ENCODE data around the gene FGF18. TPM values are rescaled to one million over a fixed set of nuclear protein-coding genes. Genes with fewer than 3 reads are reported as not detected.
"Not testable (repeated sequence)": the region's sequence is repeated elsewhere in the genome, so short reads cannot be mapped to it uniquely, and the experiment has no call there.

The FGF18 gene, protein sequence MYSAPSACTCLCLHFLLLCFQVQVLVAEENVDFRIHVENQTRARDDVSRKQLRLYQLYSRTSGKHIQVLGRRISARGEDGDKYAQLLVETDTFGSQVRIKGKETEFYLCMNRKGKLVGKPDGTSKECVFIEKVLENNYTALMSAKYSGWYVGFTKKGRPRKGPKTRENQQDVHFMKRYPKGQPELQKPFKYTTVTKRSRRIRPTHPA
- 0.06 TPM in 1 of 2 replicates, not detected in the other for total RNA-seq (2014; rRNA removed; shearing (Covaris generic))
- not detected in 2 replicates for polyA plus RNA-seq (2015; cell fraction: cytosol; rRNA removed)
- polyA plus RNA-seq (2015; cell fraction: nucleus; rRNA removed): 0.11 TPM in 1 of 2 replicates, not detected in the other

DNA sequence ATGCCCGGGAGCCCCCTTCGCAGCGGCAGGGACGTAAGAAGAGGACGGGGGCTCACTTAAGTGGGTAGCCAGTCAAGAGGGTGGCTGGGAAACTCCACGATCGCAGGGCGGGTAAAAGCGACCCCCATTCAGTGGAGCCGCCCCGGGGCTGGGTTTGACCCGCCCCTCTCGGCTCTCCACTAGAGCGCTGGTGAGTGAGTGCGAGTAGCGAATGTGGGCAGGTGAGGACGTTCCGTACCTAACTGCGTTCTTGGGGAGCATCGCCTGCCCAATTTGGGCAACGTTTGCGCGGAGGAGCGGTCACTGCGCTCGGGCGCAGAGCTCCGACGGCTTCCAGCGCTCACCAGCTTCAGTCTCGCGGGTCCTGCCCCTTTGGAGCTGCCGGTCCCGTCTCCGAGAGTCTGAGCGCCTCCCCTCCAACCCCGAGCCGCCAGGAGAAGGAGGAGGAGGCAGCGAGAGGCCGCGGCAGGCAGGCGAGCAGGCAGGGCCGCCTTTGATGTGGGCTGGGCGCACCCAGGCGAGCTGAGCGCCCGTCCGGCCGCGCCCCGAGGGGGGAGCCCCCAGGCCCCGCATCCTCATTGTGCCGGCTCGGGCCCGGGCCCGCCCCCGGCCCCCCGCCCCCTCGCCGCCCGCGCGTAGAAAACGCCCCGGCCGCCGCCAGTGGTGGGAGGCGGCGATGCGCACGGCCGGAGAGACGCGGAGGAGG, at the start of gene FGF18:
FGF18 (plus strand) TSS at position 666 of the 706 bp plus-strand sequence. CDS start 553 bp downstream, outside the sequence.
- peak; percentile 61 for DNase-seq (ENCODE audit: low read depth)

DNA sequence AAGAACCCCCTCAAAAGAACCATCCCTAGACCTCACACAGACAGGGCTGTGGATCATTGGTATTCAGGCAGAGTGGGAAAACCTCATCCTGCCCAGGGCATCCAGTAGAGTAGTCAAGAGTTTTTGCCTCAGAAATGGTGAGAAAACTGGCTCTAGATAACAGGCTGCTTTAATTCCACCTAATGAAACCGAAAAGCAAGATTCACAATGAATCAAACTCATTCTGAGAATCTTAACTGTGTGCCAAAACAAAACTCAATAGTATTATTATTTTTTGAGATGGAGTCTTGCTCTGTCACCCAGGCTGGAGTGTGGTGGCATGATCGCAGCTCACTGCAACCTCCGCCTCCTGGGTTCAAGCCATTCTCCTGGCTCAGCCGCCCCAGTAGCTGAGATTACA, 49.5 kb upstream of the FGF18 start:
- no peak for DNase-seq (ENCODE audit: low read depth)

DNA sequence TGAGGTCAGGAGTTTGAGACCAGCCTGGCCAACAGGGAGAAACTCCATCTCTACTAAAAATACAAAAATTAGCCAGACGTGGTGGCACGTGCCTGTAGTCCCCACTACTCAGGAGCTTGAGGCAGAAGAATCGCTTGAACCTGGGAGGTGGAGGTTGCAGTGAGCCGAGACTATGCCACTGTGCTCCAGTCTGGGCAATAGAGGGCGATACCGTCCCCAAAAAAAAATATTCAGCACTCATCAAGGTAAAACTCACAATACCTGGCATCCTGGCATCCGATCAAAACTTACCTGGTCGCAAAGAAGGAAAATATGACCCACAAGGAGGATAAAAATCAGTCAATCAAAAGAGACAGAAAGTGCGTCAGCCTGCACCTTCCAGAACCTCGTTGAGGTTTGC, 48.6 kb upstream of the FGF18 start:
- not testable (repeated sequence) for DNase-seq (ENCODE audit: low read depth)

DNA sequence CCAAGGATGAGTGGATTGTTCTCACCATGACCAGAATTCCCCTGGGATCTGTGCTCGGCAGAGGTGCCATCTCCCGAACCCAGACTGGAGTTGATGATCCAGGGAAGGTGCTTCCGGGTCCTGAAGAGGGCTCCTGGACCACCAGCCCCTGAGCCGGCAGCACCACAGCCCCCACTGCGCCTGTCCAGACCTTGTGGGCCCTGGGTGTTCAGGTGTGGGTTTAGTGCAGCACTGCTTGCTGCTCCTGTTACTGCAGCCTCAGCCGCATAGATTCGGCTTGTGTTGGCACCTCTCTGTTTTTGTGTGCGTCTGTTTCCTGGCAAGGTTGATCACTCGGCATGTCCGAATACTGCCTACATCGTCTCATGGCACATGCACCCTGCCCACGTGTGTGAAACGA, 48.1 kb upstream of the FGF18 start:
- no peak for DNase-seq (ENCODE audit: low read depth)

DNA sequence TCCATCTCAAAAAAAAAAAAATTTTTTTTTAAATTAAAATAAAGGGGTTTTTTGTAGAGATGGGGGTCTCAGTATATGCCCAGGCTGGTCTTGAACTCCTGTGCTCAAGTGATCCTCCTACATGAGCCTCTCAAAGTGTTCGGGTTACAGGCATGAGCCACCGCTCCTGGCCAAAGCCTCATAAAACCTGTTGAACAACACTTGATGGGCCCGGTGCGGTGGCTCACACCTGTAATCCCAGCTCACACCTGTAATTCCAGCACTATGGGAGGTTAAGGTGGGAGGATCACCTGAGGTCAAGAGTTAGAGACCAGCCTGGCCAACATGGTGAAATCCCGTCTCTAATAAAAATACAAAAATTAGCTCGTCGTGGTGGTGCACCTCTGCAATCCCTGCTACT, 39.5 kb upstream of the FGF18 start:
- DNase-seq (ENCODE audit: low read depth): no peak

DNA sequence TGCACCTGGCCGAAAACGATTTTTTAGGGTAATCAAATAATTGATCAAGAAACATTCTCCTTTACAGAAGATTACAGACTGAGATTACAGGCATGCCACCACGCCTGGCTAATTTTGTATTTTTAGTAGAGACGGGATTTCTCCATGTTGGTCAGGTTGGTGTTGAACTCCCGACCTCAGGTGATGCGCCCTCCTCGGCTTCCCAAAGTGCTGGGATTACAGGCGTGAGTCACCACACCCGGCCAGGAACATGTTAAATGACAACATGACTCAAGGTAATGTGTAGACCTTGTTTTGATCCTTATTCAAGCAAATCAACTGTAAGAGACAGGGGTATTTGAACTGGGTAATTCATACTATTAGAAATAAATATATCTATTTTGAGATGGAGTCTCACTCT, 35.0 kb upstream of the FGF18 start:
- DNase-seq (ENCODE audit: low read depth): not testable (repeated sequence)

DNA sequence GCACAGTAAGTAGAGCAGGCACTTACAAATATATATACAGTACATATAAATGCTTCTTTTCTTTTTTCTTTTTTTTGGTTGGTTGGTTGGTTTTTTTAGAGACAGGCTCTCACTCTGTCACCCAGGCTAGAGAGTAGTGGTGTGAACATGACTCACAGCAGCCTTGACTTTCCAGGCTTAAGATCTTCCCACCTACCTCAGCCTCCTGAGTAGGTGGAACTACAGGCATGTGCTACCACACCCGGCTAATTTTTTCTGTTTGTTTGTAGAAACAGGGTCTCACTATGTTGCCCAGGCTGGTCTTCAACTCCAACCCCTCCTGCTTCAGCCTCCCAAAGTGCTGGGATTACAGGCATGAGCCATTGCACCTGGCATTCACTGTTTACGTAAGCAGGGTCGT, 34.4 kb upstream of the FGF18 start:
- peak; percentile 55 for DNase-seq (ENCODE audit: low read depth)

DNA sequence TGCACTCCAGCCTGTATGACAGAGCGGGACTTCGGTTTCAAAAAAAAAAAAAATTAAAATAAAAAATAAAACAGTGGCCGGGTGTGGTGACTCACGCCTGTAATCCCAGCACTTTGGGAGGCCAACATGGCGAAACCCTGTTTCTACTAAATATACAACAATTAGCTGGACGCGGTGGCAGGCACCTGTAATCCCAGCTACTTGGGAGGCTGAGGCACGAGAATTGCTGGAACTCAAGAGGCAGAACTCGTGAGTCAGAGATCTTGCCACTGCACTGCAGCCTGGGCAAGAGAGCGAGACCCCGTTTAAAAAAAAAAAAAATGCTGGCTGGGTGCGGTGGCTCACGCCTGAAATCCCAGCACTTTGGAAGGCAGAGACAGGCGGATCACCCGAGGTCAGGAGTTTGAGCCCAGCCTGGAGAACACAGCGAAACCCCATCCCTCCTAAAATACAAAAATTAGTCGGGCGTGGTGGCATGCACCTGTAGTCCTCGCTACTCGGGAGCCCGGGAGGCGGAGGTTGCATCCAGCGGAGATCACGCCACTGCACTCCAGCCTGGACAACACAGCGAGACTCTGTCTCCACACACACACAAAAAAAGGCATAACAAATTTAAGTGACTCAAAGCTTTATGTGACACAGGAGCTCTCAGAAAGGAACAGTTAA, 33.3 kb upstream of the FGF18 start:
- no peak for DNase-seq (ENCODE audit: low read depth)

DNA sequence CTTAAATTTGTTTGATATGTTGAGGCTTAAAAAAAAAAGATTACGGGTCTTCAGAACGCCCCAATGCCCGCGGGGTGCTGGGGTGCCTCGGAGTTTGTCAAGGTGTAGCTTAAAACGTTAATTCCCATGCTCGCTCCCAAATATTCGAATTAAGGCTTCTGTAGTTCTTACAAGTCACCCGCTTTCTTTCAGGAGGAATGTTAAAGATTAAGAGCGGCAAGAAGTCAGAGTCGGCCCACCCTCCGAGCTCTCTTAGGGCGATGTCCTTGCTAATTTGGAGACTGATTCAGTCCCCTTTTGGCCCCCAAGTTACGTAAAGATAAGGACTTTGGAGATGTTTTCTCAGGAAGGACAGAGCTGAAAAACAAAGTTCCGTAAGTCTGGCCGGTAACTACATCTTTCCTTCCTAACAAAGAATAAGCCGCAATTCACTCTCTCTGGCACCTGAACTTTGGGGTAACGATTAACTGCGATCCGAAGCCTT, 32.5 kb upstream of the FGF18 start:
- no peak for DNase-seq (ENCODE audit: low read depth)

DNA sequence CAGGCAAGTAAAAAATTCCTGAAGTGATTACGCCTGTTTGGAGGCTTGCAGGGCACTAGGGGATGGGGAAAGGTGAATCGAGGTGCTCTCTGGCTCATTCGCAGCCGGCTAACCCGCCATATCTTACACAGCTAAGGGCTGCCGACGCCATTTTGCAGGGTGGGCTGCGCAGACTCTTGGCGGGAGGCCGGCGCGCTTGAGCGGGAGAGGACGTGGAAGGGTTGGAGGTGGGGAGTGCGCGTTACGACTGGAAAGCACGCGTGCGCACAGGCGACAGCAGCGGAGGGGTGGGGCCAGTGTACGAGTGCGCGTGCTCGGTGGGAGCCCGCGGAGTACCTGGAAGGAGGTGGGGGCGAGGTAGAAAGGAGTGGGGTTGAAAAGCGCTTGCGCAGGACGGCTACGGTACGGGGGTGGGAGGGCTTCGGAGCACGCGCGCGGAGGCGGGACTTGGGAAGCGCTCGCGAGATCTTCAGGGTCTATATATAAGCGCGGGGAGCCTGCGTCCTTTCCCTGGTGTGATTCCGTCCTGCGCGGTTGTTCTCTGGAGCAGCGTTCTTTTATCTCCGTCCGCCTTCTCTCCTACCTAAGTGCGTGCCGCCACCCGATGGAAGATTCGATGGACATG, 32.0 kb upstream of the FGF18 start, which contains the start of gene NPM1:
NPM1 (plus strand) TSS at position 505 of the 625 bp plus-strand sequence; CDS start at position 605, 100 bp downstream.
- DNase-seq (ENCODE audit: low read depth): peak; percentile 97

DNA sequence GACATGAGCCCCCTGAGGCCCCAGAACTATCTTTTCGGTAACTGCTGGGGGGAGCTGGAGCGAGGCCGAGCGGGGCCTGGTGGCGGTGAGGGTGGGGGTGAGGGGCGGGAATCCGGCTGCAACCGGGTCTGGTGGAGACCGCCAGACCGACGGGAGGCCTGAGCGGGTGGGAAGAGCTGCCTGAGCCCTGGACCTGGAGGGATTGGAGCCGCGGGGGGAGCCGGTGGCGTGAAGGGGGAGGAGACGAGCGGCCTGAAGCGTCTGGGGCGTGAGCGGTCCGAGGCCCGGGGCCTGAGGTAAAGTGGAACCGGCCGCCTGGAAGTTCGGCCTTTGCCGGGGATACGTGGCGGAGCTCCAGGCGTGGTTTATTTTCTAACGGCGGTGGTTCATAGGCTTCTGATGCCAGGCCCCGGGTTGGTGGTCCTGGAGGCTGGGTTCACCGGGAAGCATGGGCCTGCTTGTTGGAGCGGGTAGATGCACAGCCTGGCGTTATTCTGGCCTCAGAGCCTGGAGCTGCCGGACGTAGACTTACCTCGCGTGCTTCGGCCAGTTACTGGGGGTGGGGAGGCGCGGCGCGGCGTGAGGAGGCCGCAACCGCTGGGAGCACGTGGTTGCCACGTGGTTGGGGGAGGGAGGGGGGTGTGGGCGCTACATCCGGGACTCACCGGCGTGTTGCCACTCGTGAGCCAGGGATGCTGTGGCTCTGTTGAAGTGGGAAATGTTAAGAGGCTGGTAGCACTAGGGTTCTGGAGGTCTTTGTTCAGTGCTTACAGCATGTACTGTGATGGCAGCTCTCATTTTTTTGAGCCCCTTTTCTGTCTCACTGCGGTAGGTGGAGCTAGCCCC, 31.3 kb upstream of the FGF18 start:
- peak; percentile 70 for DNase-seq (ENCODE audit: low read depth)

DNA sequence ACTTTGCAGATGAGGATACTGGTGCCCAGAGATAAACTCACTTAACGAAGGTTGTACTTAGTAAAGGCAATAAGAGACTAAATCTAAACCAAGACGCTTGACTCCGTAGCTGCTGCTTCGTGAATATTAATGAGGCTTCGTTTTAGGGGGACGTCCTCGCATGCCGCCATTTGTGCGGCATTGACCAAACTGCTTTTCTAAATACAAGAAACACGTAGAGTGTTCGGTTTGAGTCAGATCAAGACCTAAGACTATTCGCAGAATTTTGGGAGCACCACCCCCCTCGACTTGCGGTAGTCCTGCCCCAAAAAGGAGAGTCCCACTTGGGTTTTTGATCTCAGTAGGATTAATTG, 30.7 kb upstream of the FGF18 start:
- peak; percentile 38 for DNase-seq (ENCODE audit: low read depth)

DNA sequence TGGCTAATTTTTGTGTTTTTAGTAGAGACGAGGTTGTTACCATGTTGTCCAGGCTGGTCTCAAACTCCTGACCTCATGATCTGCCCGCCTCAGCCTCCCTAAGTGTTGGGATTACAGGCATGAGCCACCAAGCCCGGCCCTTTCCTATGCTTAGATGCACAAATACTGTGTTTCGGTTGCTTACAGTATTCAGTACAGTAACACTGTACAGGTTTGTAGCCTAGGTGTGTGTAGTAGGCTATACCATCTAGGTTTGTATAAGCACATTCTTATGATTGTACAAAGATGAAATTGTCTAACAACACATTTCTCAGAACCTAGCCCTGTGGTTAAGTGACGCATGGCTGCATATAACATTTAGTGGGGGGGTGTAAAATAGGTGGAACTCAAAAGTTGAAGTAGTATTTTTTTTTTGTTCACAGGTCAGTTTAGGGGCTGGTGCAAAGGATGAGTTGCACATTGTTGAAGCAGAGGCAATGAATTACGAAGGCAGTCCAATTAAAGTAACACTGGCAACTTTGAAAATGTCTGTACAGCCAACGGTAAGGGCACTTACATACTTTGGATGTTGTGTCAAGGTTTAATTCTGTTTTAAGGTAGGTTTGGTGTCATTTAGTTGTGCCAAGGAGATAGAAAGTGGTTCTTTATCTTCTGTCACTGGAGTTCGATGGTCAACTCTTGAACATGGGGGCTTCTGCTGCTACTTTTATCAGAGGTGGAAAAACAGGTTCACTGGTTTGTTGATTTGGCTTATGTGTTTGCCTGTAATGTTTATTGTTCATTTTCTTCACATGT, 28.4 kb upstream of the FGF18 start:
- no peak for DNase-seq (ENCODE audit: low read depth)

DNA sequence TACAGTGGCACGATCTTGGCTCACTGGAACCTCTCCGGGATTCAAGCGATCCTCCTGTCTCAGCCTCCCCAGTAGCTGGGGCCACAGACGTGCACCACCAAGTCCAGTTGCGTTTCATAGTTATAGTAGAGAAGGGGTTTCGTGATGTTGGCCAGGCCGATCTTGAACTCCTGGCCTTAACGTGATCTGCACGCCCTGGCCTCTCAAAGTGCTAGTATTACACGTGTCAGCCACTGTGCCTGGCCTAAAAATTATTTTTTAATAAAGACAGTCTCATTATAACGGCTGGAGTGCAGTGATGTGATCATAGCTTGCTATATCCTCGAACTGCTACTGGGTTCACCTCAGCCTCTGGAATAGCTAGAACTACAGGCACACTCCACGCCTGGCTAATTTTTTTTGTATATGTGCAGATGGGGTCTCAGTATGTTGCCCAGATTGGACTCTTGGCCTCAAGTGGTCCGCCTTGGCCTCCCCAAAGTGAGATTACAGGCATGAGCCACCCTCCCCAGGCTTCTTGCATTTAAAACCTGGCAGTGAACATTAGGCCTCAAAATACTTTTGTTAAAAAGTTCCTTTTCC, 27.4 kb upstream of the FGF18 start:
- DNase-seq (ENCODE audit: low read depth): no peak

DNA sequence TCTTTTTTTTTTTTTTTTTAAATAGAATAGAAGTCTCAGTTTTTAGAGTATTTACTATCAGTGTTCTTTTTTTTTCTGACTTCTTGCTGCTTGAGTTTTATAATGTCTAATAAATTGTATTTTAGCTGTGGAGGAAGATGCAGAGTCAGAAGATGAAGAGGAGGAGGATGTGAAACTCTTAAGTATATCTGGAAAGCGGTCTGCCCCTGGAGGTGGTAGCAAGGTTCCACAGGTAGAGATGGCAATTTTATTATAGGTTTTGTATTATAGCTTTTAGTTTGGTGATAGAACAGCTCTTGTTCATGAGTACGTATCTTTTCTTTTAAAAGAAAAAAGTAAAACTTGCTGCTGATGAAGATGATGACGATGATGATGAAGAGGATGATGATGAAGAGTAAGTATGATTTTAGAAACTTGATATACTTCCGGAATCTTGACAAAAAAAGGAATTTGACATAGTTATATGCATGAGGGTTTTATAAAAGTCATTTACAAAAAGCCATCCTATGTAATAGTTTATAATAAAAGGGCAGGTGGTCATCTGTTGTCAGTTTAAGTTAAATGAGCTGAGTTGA, 26.8 kb upstream of the FGF18 start:
- DNase-seq (ENCODE audit: low read depth): no peak

DNA sequence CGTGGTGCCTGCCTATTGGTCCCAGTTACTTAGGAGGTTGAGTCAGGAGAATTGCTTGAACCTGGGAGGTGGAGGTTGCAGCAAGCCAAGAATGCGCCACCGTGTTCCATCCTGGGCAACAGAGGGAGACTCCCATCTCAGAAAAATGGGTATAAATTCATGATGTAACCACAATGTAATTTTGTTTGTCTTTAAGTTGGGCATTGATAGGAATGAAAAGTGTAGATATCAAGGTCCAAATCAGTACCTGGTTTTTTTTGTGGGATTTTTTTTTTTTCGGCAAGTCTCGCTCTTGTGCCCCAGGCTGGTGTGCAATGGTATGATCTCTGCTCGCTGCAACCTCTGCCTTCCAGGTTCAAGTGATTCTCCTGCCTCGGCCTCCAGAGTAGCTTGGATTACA, 24.4 kb upstream of the FGF18 start:
- no peak for DNase-seq (ENCODE audit: low read depth)

DNA sequence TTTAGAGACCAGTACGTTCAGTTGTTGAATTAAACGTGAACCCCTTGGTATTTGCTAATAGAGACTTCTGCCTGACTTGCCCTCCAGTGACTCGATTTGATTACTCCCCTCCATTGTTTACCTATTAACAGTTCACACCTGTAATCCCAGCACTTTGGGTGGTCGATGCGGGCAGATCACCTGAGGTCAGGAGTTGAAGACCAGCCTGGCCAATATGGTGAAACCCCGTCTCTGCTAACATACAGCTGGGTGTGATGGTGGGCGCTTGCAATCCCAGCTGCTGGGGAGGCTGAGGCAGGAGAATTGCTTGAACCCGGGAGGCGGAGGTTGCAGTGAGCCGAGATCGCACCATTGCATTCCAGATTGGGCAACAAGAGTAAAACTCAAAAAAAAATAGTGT, 22.9 kb upstream of the FGF18 start:
- not testable (repeated sequence) for DNase-seq (ENCODE audit: low read depth)

DNA sequence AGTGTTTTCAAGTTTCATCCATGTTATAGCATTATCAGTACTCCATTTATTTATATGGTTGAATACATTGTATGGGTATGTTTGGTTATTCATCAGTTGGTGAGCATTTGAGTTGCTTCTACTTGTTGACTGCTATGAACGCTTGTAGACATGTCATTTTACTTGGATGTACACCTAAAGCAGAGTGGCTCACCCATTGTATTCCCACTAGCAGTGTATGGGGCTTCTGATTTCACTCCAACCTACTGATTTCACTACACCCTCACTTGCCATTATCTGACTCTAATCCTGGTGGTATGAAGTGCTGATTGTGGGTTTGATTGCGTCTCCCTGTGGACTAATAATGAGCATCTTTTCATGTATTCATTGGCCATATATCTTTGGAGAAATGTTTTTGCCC, 22.3 kb upstream of the FGF18 start:
- no peak for DNase-seq (ENCODE audit: low read depth)

DNA sequence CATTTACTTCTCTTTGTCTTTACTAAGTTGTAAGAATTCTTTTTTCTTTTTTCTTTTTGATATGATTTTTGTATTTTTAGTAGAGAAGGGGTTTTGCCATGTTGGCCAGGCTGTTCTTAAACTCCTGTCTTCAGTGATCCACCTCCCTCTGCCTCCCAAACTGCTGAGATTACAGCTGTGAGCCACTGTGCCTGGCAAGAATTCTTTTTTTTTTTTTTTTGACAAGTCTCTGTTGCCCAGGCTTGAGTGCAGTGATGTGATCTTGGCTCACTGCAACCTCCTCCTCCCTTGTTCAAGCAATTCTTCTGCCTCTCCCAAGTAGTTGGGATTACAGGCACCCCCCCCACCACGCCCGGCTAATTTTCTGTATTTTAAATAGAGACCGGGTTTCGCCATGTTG, 21.8 kb upstream of the FGF18 start:
- DNase-seq (ENCODE audit: low read depth): no peak
